A204.1 (cell line): ENCODE results near the gene GNG4.

Experiments used
- FAIRE-seq: peaks from 2 replicates; lab custom pipeline; 2012; peaks lifted over from hg19 to GRCh38; lab: Jason Lieb, UNC

Gene GNG4

GRCh38 chr1:235527196-235527814 is 122.3 kb downstream of the GNG4 start:
- no peak for FAIRE-seq

- no peak for FAIRE-seq
Measured at GRCh38 chr1:235525314-235525713, 124.3 kb downstream of the GNG4 start.

GRCh38 chr1:235516862-235517446 is 132.6 kb downstream of the GNG4 start:
- FAIRE-seq: no peak

GRCh38 chr1:235515844-235516512 is 133.6 kb downstream of the GNG4 start:
- no peak for FAIRE-seq

GRCh38 chr1:235513495-235514366 is 135.9 kb downstream of the GNG4 start:
- FAIRE-seq: peak; percentile 97

- FAIRE-seq: no peak
Measured at GRCh38 chr1:235511470-235512240, 137.9 kb downstream of the GNG4 start.

GRCh38 chr1:235510823-235511222 is 138.8 kb downstream of the GNG4 start:
- no peak for FAIRE-seq

- FAIRE-seq: no peak
Measured at GRCh38 chr1:235507623-235508022, 142.0 kb downstream of the GNG4 start.

GRCh38 chr1:235504494-235505222 is 144.9 kb downstream of the GNG4 start:
- peak; percentile 90 for FAIRE-seq

- FAIRE-seq: no peak
Measured at GRCh38 chr1:235504122-235504493, 145.5 kb downstream of the GNG4 start, which contains the start of gene B3GALNT2. B3GALNT2 (minus strand) TSS chr1:235504452; CDS start chr1:235504252, 200 bp downstream.

- no peak for FAIRE-seq
Measured at GRCh38 chr1:235503403-235504121, 146.0 kb downstream of the GNG4 start.

GRCh38 chr1:235502601-235503402 is 146.8 kb downstream of the GNG4 start:
- no peak for FAIRE-seq

GRCh38 chr1:235500971-235501540 is 148.5 kb downstream of the GNG4 start:
- no peak for FAIRE-seq
